Ovary (tissue), 9 donors: ENCODE results near the gene PRKG2. TPM values are rescaled to one million over a fixed set of nuclear protein-coding genes. Genes with fewer than 3 reads are reported as not detected.
A peak's percentile ranks its signal among the peaks of the same experiment; 100 is the strongest.

Source experiments
- DNase-seq, 5 donors: peaks; one replicate each; pipeline ENCODE4 v3.0.0-alpha.2; 2019 to 2020
- H3K27ac ChIP-seq, 2 donors: fragments of 200-600 bp; one replicate each; pipeline versions ENCODE4 v1.5.1 to v1.8.0; 2019 to 2022
- H3K27me3 ChIP-seq: fragments of 200-600 bp; one replicate; pipeline ENCODE4 v1.8.0; 2022
- H3K36me3 ChIP-seq: fragments of 200-600 bp; sonication (generic); one replicate; pipeline ENCODE4 v1.5.1; 2019
- H3K4me1 ChIP-seq: one replicate; pipeline ENCODE4 v1.8.1; 2013; ENCODE audit warnings: mild to moderate bottlenecking, moderate library complexity; ENCODE audit not compliant: insufficient read depth
- H3K4me3 ChIP-seq: fragments of 200-600 bp; sonication (generic); one replicate; pipeline ENCODE4 v1.5.1; 2017
- H3K9me3 ChIP-seq, 2 donors: fragments of 200-600 bp in 1 of 2; sonication (generic) in 1 of 2; one replicate each; pipeline versions ENCODE4 v1.5.1 to v1.8.1; 2013 to 2019; ENCODE audit warnings: mild to moderate bottlenecking in 1 of 2, moderate library complexity in 1 of 2
- EP300 ChIP-seq: sonication (generic); formaldehyde crosslinking; IDR thresholded peaks from one replicate; pipeline ENCODE4 v1.6.1; 2017; ENCODE audit warnings: antibody characterized with exemption
- POLR2A ChIP-seq: fragments of 450-650 bp; IDR thresholded peaks from one replicate; pipeline ENCODE4 v1.6.1; 2017; ENCODE audit warnings: antibody characterized with exemption, mild to moderate bottlenecking, moderate library complexity
- WGBS, 3 donors: extraction: QIAGEN DNeasy Blood & Tissue Kit in 1 of 3; methylation state at CpG; one replicate each; pipeline versions ENCODE4 v1.1.5 to v1.1.7; 2013 to 2017; 5-methylcytosine and 5-hydroxymethylcytosine counted together
- intact Hi-C, 4 donors: fragments of 100-400 bp; cut with DNase I; formaldehyde crosslinking; loops; one replicate each; pipeline versions ENCODE4 v1.11.0 to v1.15.1; 2022 to 2023
- polyA plus RNA-seq, 2 donors: library from polyadenylated mRNA; stranded (reverse); fragments of 200-250 nt in 1 of 2; fragments of 350-450 nt in 1 of 2; fragmentation: Illumina TruSeq in 1 of 2; extraction: RNeasy Lipid Tissue Mini Kit (QIAGEN cat#74804) in 1 of 2; gene quantifications; one replicate each; pipeline ENCODE4 v1.2.3, GENCODE V29; 2013 to 2014
- total RNA-seq, 7 donors: library from RNA; depleted of rRNA in 2 of 7; stranded (reverse); fragments of >200 nt in 2 of 7; fragmentation: NEBNext Ultra II Directional in 3 of 7; extraction: Animal tissue kit (Norgen Biotek cat#: 25700) in 3 of 7; gene quantifications; one replicate each; pipeline versions ENCODE4 v1.1.0 to v1.2.4, GENCODE V29; 2016 to 2023
- TF ChIP-seq, protein P1 (sequence below), 3 donors: fragments of 450-650 bp in 2 of 3; fragments of 200-600 bp in 1 of 3; IDR thresholded peaks; one replicate each; pipeline versions ENCODE4 v1.5.1 to v1.8.0; 2016 to 2022; ENCODE audit warnings: antibody characterized with exemption in 3 of 3, mild to moderate bottlenecking in 1 of 3
- donor health status: DM: no; HTN: no; CAD: no; lungs with moderate emphysema.
- donor health status: DM: no; HTN: no; CAD: no.
- donor health status: Bipolar disorder and iron deficiency.
- donor health status: DM: yes; HTN: yes; CAD: no.
- donor health status: DM: no; HTN: no; CAD: no.
- donor health status: DM: yes; HTN: yes; CAD: no.

Gene PRKG2
- total and polyA plus RNA-seq, 9 donors, result 0.08 to 0.60 (median 0.16) TPM; not detected in 3

DNA sequence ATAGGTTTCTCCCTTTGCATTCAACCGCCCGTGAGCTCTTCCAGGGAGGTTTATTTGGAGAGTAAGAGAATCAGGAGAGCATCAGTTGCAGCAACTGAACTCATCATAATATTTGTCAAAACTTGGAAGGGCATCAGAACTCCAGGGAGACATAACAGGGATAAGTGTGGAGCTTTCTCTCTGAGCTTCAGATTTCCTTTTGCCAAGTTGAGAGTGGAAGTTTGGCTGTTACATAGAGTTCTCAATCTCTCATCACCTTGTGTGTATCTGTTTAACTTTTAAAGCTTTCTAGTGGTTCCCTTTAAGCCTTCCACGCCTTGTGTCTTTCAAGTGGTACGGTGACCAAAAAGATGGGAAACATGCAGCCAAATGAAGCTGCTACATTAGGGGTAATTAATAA, 165.7 kb downstream of the PRKG2 start:
- no peak overlapping the region for H3K4me3 ChIP-seq
- WGBS, 3 donors, result 11 to 16% (median 15%) methylated on average over 4 of the region's 4 CpGs

DNA sequence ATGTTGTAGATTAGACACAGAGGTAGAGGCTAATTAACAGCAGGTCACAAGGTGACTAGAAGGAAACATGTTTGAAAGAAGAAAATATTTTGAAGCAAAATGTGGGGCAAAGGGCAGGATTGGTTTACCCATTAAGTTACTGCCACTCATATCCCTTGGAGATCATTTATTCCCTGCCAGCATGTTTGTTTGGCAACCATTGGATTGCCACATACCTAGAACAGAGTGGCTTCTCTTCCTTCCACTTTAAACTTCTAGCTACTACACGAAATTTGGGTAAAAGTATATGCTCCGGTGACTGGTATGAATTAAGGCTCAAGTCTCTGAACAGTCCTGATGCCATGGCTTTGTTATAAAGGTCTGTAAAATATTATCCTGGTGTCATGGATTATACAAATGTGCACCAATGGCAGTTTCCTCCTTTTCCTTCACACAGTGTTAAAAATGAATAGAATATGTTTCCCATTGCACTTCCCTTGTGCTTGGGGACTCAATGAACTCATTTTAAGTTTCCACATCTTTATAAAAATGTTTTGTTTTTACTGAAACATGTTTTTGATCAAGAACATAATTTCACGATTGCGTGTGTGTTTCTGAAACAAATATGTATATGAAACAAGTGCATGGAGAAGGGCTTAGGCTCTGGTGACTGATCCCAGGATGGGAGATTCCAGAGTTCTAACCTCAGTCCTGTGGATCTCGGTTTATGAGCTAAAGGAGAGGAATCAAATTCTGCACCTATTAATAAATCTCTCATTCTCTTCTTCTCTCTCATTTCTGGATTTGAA, 172.2 kb downstream of the PRKG2 start:
- Histone ChIP-seq H3K4me3 (no peak overlapping the region), H3K36me3 (no peaks in the 10 kb centered on the region), H3K27me3 (no peaks in the 10 kb centered on the region), H3K9me3 (no peaks in the 10 kb centered on the region), H3K4me1 (peaks cover 2% of the 10 kb centered on the region), H3K27ac (no peak overlapping the region)
- intact Hi-C loops, result loop anchor here in 1 of 4 donors (10.0 kb wide), 1 partner anchor 678 kb away; no protein-coding TSS in a partner anchor
- TF ChIP-seq EP300, result no peak
- TF ChIP-seq POLR2A, result no peak
- TF ChIP-seq, protein P1, sequence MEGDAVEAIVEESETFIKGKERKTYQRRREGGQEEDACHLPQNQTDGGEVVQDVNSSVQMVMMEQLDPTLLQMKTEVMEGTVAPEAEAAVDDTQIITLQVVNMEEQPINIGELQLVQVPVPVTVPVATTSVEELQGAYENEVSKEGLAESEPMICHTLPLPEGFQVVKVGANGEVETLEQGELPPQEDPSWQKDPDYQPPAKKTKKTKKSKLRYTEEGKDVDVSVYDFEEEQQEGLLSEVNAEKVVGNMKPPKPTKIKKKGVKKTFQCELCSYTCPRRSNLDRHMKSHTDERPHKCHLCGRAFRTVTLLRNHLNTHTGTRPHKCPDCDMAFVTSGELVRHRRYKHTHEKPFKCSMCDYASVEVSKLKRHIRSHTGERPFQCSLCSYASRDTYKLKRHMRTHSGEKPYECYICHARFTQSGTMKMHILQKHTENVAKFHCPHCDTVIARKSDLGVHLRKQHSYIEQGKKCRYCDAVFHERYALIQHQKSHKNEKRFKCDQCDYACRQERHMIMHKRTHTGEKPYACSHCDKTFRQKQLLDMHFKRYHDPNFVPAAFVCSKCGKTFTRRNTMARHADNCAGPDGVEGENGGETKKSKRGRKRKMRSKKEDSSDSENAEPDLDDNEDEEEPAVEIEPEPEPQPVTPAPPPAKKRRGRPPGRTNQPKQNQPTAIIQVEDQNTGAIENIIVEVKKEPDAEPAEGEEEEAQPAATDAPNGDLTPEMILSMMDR (IDR thresholded peaks at IDR 0.05), result no peak
- 84 to 88% (median 86%) methylated on average over 5 of the region's 5 CpGs for WGBS, 3 donors
- no peak for DNase-seq

More for the DNA sequence above, 165.7 kb downstream of the PRKG2 start:
- no peaks in the 10 kb centered on the region for H3K9me3 ChIP-seq
- no peaks in the 10 kb centered on the region for H3K36me3 ChIP-seq
- H3K27ac ChIP-seq, result no peak overlapping the region
- DNase-seq, result no peak
- peaks cover 8% of the 10 kb centered on the region for H3K4me1 ChIP-seq
- TF ChIP-seq POLR2A (no peak), EP300 (no peak)
- TF ChIP-seq, protein P1 (IDR thresholded peaks at IDR 0.05), result no peak
- intact Hi-C loops, result loop anchor here in 1 of 4 donors (10.0 kb wide), 1 partner anchor 685 kb away; no protein-coding TSS in a partner anchor
- no peaks in the 10 kb centered on the region for H3K27me3 ChIP-seq

DNA sequence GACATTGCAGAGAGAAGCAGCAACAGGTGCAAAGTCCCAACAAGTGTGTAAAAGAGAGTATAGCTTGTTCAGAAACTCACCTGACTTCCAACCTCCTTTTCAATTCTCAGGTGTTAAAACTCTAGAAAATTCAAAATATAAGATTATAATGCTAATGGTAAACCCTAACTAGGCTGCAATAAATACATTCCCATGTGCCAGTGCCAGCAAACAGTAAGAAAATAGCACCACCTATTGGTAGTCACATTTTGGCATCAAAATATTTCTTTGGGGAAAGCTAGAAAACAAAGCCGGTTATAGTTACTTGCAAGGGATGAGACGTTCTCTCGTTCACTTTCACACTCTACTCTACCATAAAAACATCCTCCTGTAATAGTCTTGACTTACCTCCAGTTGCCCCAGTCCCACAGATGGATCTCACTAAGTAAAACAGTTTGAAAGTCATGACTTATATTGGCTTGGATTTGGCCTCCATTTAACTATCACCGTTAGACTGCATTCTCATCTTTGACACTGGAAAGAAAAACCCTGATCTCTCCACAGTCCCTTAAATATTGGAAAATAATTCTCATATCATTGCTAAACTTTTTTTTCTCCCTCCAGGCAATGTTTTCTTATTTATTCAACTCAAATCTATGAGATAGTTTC, 174.9 kb downstream of the PRKG2 start:
- no peak overlapping the region for H3K27ac ChIP-seq
- intact Hi-C loops, result loop anchor here in 1 of 4 donors (10.0 kb wide), 1 partner anchor 675 kb away; no protein-coding TSS in a partner anchor
- 10 to 17% (median 11%) methylated on average over 4 of the region's 4 CpGs for WGBS, 3 donors
- H3K4me1 ChIP-seq, result peaks cover 2% of the 10 kb centered on the region
- H3K36me3 ChIP-seq, result no peaks in the 10 kb centered on the region
- TF ChIP-seq POLR2A (no peak), EP300 (no peak)
- TF ChIP-seq, protein P1 (IDR thresholded peaks at IDR 0.05), result peak in 2 of 3 donors; percentile 37 to 54
- no peak overlapping the region for H3K4me3 ChIP-seq
- DNase-seq, result no peak
- no peaks in the 10 kb centered on the region for H3K27me3 ChIP-seq
- no peaks in the 10 kb centered on the region for H3K9me3 ChIP-seq

DNA sequence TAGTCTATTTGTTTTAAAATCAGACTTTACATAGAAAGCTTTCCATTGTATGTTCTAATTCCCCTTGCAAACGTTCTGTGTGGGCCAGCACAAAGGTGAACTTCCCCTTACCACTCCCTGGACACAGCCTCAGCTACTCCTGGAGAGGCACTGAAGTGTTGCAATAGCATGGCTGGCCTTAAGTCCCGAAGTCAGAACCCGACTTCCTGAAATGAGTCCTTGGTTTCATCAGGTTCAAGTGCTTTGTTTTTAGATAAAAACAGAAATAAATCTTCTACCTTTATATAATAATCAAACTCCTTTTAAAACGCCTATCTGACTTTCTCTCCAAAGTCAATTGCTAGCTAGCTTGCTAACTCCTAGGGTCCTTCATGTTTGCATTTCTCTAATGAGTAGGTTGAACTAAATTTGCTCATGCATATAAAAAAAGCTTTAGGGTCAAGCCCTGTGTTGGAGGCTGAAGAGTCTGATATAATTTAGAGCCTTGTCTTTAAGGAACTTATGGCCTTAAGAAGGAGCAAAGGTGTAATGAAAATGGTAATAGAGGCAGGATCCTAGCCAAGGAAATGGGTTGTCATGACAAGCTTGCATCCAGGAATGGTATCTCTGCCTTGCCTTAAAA, 175.6 kb downstream of the PRKG2 start:
- intact Hi-C loops, result no loop called here
- Histone ChIP-seq H3K27me3 (no peaks in the 10 kb centered on the region), H3K27ac (no peak overlapping the region), H3K4me3 (no peak overlapping the region), H3K36me3 (no peaks in the 10 kb centered on the region), H3K4me1 (peaks cover 2% of the 10 kb centered on the region), H3K9me3 (no peaks in the 10 kb centered on the region)
- WGBS, 3 donors, result 44 to 54% (median 44%) methylated on average over 4 of the region's 4 CpGs
- no peak for DNase-seq
- TF ChIP-seq, protein P1 (IDR thresholded peaks at IDR 0.05), result no peak
- no peak for TF ChIP-seq EP300
- TF ChIP-seq POLR2A, result no peak
